AG04450 (cell line): ENCODE data around the gene RASGRP2. TPM values are rescaled to one million over a fixed set of nuclear protein-coding genes. Genes with fewer than 3 reads are reported as not detected.
A peak's percentile ranks its signal among the peaks of the same experiment; 100 is the strongest.
"Not testable (repeated sequence)": the region's sequence is repeated elsewhere in the genome, so short reads cannot be mapped to it uniquely, and the experiment has no call there.

ENCODE experiments used
- CTCF ChIA-PET: fragments of 300-600, 350-600 bp; formaldehyde crosslinking; extraction: SDS; loops from one replicate; lab custom pipeline; 2022; ENCODE audit warnings: antibody characterized with exemption, inconsistent platforms; lab: Charles Lee
- POLR2A ChIA-PET: fragments of 350-600 bp; formaldehyde crosslinking; extraction: SDS; loops from one replicate; lab custom pipeline; 2021; ENCODE audit warnings: antibody characterized with exemption, inconsistent platforms; lab: Yijun Ruan, JAX
- DNase-seq: peaks from one replicate; pipeline ENCODE4 v3.0.0-alpha.2; 2011; ENCODE audit warnings: low read depth, low spot score
- H3K27ac ChIP-seq: one replicate; pipeline ENCODE4 v1.5.1; 2012; ENCODE audit warnings: low read depth, low read length, control low read depth
- H3K27me3 ChIP-seq: one replicate; pipeline ENCODE4 v1.6.0; 2012; ENCODE audit warnings: low read length; ENCODE audit not compliant: control insufficient read depth, insufficient read depth
- H3K4me3 ChIP-seq: 2 replicates; pipeline ENCODE4 v1.5.1; 2011; ENCODE audit warnings: mild to moderate bottlenecking, low read depth, low read length, control low read depth
- H3K9me3 ChIP-seq: 2 replicates; pipeline ENCODE4 v1.5.1; 2012; ENCODE audit warnings: low read length; ENCODE audit not compliant: control insufficient read depth, insufficient read depth
- CTCF ChIP-seq: IDR thresholded peaks from 2 replicates; pipeline ENCODE4 v1.5.1; 2011; ENCODE audit warnings: low read depth, low read length, control low read depth, inconsistent platforms
- polyA plus RNA-seq: library from polyadenylated mRNA; depleted of rRNA; stranded (reverse); fragments of >200 nt; gene quantifications from 2 replicates; pipeline ENCODE4 v1.2.3, GENCODE V29; 2011

RASGRP2 gene
- polyA plus RNA-seq, 1 experiment = 0.43 TPM

GRCh38 chr11:64711956-64712362, 32.0 kb downstream of the RASGRP2 start:
- H3K27me3 ChIP-seq = peaks cover 58% of the 10 kb centered on the region
- no peak overlapping the region for H3K27ac ChIP-seq
- POLR2A ChIA-PET = no interaction called here
- CTCF ChIA-PET = no interaction called here
- TF ChIP-seq CTCF = no peak
- DNase-seq = no peak
- H3K9me3 ChIP-seq = no peaks in the 10 kb centered on the region; the same call in 1 of the 2 replicates
- no peak overlapping the region for H3K4me3 ChIP-seq

GRCh38 chr11:64711138-64711955, 32.6 kb downstream of the RASGRP2 start:
- DNase-seq = no peak
- peaks cover 52% of the 10 kb centered on the region for H3K27me3 ChIP-seq
- no peak overlapping the region for H3K27ac ChIP-seq
- no peaks in the 10 kb centered on the region; the same call in 1 of the 2 replicates for H3K9me3 ChIP-seq
- TF ChIP-seq CTCF = no peak
- no peak overlapping the region for H3K4me3 ChIP-seq
- CTCF ChIA-PET = no interaction called here
- POLR2A ChIA-PET = no interaction called here

- no peak for DNase-seq
Observed at GRCh38 chr11:64710418-64711137, 33.4 kb downstream of the RASGRP2 start.

GRCh38 chr11:64705501-64705900, 38.4 kb downstream of the RASGRP2 start:
- H3K9me3 ChIP-seq = no peaks in the 10 kb centered on the region
- H3K27ac ChIP-seq = peak overlapping the region; percentile 39
- no peak overlapping the region for H3K4me3 ChIP-seq
- TF ChIP-seq CTCF = no peak
- ChIA-PET POLR2A (no interaction called here), CTCF (interaction anchor here (4.5 kb wide), 1 partner anchor 17 kb away, joined by 29 read pairs; no protein-coding TSS in a partner anchor)
- H3K27me3 ChIP-seq = peaks cover 42% of the 10 kb centered on the region
- no peak for DNase-seq

More at GRCh38 chr11:64710418-64711137, 33.4 kb downstream of the RASGRP2 start:
- Histone ChIP-seq H3K27me3 (peaks cover 48% of the 10 kb centered on the region), H3K4me3 (no peak overlapping the region), H3K27ac (no peak overlapping the region), H3K9me3 (no peaks in the 10 kb centered on the region; the same call in 1 of the 2 replicates)
- no peak for TF ChIP-seq CTCF
- CTCF ChIA-PET = interaction anchor here (3.6 kb wide), 1 partner anchor 22 kb away, joined by 12 read pairs; no protein-coding TSS in a partner anchor
- POLR2A ChIA-PET = no interaction called here

GRCh38 chr11:64703048-64703447, 40.9 kb downstream of the RASGRP2 start:
- Histone ChIP-seq H3K27ac (no peak overlapping the region), H3K27me3 (peaks cover 40% of the 10 kb centered on the region), H3K9me3 (no peaks in the 10 kb centered on the region), H3K4me3 (no peak overlapping the region)
- TF ChIP-seq CTCF = no peak
- DNase-seq = no peak
- ChIA-PET CTCF (interaction anchor here (4.5 kb wide), 1 partner anchor 15 kb away, joined by 29 read pairs; no protein-coding TSS in a partner anchor), POLR2A (no interaction called here)

- H3K4me3 ChIP-seq, H3K9me3 ChIP-seq, POLR2A ChIA-PET, DNase-seq, H3K27ac ChIP-seq: not testable (repeated sequence)
- peaks cover 50% of the 10 kb centered on the region for H3K27me3 ChIP-seq
- CTCF ChIA-PET = interaction anchor here (2.1 kb wide), 1 partner anchor 13 kb away, joined by 8 read pairs; no protein-coding TSS in a partner anchor
Observed at GRCh38 chr11:64701956-64702355, 42.0 kb downstream of the RASGRP2 start.
